Vagina (tissue), 2 donors: ENCODE results near the gene LPO.

Experiments used
- POLR2AphosphoS5 ChIP-seq, 2 donors: sonication (generic); formaldehyde crosslinking; IDR thresholded peaks; one replicate each; pipeline ENCODE4 v1.9.0; 2017; ENCODE audit warnings: antibody characterized with exemption in 2 of 2, mild to moderate bottlenecking in 2 of 2, low read depth in 1 of 2; ENCODE audit not compliant: insufficient read depth in 1 of 2
- TF ChIP-seq, protein P1 (sequence below), 3 experiments: fragments of 450-650 bp in 2 of 3; fragments of 200-600 bp in 1 of 3; sonication (generic) in 1 of 3; IDR thresholded peaks; one replicate each; pipeline ENCODE4 v1.5.1; 2017 to 2019; ENCODE audit warnings: antibody characterized with exemption in 3 of 3, mild to moderate bottlenecking in 2 of 3, moderate library complexity in 2 of 3

GRCh38 chr17:58317421-58318064 is 79.2 kb downstream of the LPO start:
- TF ChIP-seq, protein P1, sequence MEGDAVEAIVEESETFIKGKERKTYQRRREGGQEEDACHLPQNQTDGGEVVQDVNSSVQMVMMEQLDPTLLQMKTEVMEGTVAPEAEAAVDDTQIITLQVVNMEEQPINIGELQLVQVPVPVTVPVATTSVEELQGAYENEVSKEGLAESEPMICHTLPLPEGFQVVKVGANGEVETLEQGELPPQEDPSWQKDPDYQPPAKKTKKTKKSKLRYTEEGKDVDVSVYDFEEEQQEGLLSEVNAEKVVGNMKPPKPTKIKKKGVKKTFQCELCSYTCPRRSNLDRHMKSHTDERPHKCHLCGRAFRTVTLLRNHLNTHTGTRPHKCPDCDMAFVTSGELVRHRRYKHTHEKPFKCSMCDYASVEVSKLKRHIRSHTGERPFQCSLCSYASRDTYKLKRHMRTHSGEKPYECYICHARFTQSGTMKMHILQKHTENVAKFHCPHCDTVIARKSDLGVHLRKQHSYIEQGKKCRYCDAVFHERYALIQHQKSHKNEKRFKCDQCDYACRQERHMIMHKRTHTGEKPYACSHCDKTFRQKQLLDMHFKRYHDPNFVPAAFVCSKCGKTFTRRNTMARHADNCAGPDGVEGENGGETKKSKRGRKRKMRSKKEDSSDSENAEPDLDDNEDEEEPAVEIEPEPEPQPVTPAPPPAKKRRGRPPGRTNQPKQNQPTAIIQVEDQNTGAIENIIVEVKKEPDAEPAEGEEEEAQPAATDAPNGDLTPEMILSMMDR (IDR thresholded peaks at IDR 0.05), result peak in 1 of 3 experiments; percentile 31
- TF ChIP-seq POLR2AphosphoS5 (IDR thresholded peaks at IDR 0.05; ENCODE audit: insufficient read depth in 1 of 2, low read depth in 1 of 2), result no peak
